Rectal smooth muscle tissue (tissue), 1 donor: ENCODE results near the gene BCL3.
"Not testable (repeated sequence)": the region's sequence is repeated elsewhere in the genome, so short reads cannot be mapped to it uniquely, and the experiment has no call there.

Source experiments
- H3K27ac ChIP-seq: one replicate; pipeline ENCODE4 v1.7.0; 2013; ENCODE audit warnings: low read depth, low read length, inconsistent platforms
- H3K27me3 ChIP-seq: one replicate; pipeline ENCODE4 v1.7.0; 2013; ENCODE audit warnings: low read length; ENCODE audit not compliant: control insufficient read depth, insufficient read depth
- H3K36me3 ChIP-seq: one replicate; pipeline ENCODE4 v1.7.0; 2013; ENCODE audit warnings: low read length; ENCODE audit not compliant: control insufficient read depth, insufficient read depth
- H3K4me1 ChIP-seq: one replicate; pipeline ENCODE4 v1.7.0; 2013; ENCODE audit warnings: low read length; ENCODE audit not compliant: control insufficient read depth, insufficient read depth
- H3K4me3 ChIP-seq: one replicate; pipeline ENCODE4 v1.7.0; 2013; ENCODE audit warnings: low read length
- H3K9ac ChIP-seq: one replicate; pipeline ENCODE4 v1.7.0; 2013; ENCODE audit warnings: low read length

The BCL3 gene

DNA sequence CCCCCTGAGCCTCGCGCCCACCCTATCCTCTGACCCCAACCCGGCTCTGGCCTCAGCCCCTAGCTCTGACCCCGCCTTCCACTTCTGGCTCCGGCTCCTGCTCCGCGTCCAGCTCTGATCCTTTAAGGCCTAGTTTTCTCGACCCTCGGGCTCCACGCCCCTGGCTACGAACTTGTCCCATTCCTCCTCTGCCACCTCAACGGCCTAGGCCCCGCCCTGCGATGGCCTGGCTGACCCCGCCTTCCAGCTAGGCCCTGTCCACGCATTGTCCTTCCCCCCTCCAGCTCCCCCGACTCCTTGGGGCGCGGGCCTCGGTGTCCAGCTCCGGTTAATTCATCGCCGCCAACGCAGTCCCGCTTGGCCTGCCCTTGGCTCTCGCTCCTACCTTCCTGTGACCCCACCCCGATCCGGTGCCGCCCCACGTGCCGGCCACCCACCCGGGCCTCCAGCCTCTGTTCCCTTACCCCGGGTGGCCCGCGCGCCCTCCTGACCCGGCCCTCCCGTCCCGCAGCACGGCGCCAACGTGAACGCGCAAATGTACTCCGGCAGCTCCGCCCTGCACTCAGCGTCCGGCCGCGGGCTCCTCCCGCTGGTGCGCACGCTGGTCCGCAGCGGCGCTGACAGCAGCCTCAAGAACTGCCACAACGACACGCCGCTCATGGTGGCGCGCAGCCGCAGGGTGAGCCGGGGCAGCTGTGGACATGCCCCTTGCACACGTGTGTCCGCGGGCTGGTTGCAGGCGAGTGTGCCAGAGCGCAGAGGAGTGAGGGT, 9.4 kb downstream of the BCL3 start:
- H3K4me3 ChIP-seq = peak overlapping the region; percentile 65
- H3K27me3 ChIP-seq = no peaks in the 10 kb centered on the region
- peak overlapping the region; percentile 85 for H3K27ac ChIP-seq
- peaks cover 17% of the 10 kb centered on the region for H3K36me3 ChIP-seq
- H3K4me1 ChIP-seq = peaks cover 22% of the 10 kb centered on the region
- H3K9ac ChIP-seq = no peak overlapping the region

DNA sequence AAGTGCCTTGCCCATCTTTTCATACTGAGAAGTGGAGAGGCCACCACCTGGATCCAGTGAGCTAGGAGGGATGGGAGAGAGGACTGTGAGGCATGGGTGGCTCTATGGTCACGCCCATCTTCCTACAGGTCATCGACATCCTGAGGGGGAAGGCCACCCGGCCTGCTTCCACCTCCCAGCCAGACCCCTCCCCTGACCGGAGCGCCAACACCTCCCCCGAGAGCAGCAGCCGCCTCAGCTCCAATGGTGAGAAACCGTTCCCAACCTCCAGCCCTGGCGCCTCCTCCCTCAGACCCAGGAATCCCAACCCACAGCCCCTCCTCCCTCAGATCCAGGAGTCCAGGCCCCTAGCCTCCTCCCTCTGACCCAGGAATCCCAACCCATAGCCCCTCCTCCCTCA, 10.1 kb downstream of the BCL3 start:
- Histone ChIP-seq H3K27ac (no peak overlapping the region), H3K36me3 (peaks cover 17% of the 10 kb centered on the region), H3K4me3 (peak overlapping the region; percentile 65), H3K9ac (no peak overlapping the region), H3K4me1 (peaks cover 20% of the 10 kb centered on the region), H3K27me3 (no peaks in the 10 kb centered on the region)

DNA sequence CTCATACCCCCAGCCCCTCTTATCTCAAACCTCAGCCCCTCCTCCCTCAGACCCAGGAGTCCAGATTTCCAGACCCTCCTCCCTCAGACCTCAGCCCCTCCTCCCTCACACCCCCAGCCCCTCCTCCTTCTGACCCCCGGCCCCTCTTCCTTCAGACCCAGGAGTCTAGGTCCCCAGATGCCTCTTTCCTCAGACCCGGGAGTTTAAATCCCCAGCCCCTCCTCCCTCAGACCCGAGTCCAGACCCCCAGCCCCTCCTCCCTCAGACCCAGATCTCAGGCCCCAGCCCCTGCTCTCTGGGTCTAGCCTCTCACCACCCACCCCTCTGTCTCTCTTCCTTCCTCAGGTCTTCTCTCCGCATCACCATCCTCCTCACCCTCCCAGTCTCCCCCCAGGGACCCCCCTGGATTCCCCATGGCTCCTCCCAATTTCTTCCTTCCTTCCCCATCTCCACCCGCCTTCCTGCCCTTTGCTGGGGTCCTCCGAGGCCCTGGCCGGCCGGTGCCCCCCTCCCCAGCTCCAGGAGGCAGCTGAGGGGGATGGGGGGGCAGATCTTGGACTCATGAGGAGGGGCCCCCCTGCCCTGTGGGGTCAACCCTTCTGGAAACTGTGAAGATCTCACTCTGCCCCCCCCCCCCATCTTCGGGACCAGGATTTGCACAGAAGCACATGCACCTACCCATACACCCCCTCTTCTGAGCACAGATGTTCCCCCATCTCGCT, 10.7 kb downstream of the BCL3 start:
- Histone ChIP-seq H3K9ac (no peak overlapping the region), H3K27me3 (no peaks in the 10 kb centered on the region), H3K36me3 (peaks cover 17% of the 10 kb centered on the region), H3K27ac (no peak overlapping the region), H3K4me1 (peaks cover 16% of the 10 kb centered on the region), H3K4me3 (no peak overlapping the region)

DNA sequence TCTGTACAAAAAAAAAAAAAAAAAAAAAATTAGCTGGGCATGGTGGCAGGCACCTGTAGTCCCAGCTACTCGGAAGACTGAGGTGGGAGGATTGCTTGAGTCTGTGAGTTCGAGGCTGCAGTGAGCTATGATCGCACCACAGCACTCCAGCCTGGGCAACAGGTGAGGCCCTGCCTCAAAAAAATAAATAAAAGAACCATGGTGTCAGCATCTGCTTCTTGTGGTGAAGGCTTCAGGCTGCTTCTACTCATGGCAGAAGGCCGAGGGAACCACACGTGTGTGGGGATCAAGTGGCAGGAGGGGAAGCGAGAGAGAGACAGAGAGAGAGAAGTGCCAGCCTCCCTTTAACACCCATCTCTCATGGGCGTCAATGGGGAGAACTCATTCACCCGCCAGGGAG, 13.5 kb downstream of the BCL3 start:
- Histone ChIP-seq H3K27ac (no peak overlapping the region), H3K9ac (no peak overlapping the region), H3K4me1 (peaks cover 4% of the 10 kb centered on the region), H3K4me3 (no peak overlapping the region), H3K27me3 (no peaks in the 10 kb centered on the region), H3K36me3 (peaks cover 14% of the 10 kb centered on the region)

DNA sequence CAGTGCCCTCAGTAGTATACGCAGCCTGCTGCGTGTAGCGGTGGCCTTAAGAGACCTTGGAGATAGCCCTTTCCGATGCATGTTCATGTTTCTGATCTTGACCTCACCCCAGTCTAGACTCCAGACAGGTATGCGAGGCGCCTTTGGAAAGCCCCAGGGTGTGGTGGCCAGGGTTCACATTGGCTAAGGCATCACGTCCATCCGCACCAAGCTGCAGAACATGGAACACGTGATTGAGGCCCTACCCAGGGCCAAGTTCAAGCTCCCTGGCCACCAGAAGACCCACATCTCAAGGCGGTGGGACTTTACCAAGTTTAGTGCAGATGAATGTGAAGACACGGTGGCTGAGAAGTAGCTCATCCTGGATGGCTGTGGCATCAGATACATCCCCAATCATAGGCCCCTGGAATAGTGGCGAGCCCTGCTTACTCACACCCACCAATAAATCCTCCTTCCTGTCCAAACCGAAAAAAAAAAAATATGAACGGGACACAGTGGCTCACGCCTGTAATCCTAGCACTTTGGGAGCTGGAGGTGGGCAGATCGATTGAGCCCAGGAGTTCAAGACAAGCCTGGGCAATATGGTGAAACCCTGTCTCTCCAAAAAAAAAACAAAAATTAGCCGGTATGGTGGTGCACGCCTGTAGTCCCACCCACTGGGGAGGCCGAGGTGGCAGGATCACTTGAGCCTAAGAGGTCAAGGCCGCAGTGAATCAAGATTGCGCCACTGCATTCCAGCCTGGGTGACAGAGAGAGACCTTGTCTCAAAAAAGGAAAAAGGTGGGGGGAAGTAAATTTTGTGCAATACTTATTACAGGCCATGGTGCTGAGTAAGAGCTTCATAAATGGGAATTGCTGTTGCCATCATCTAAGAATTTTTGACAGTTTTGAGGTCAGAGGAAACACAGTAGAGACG, 16.8 kb downstream of the BCL3 start:
- Histone ChIP-seq H3K36me3 (peaks cover 2% of the 10 kb centered on the region), H3K4me1 (no peaks in the 10 kb centered on the region), H3K4me3 (no peak overlapping the region), H3K9ac (no peak overlapping the region), H3K27ac (no peak overlapping the region), H3K27me3 (no peaks in the 10 kb centered on the region)

DNA sequence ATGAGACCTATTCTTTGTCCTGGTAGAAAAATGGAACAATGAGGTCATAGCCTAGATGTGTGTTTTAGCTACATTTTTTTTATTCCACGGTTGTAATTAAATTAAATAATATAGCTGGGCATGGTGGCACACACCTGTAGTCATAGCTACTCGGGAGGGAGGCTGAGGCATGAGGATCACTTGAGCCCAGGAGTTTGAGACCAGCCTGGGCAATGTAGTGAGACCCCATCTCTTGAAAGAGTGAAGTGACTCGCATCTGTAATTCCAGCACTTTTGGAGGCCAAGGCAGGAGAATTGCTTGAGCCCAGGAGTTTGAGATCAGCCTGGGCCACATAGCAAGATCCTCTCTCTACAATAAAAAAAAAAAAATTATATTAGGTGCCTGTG, 17.4 kb downstream of the BCL3 start:
- Histone ChIP-seq H3K27me3 (no peaks in the 10 kb centered on the region), H3K4me1 (no peaks in the 10 kb centered on the region), H3K27ac (no peak overlapping the region), H3K36me3 (no peaks in the 10 kb centered on the region), H3K9ac (no peak overlapping the region), H3K4me3 (no peak overlapping the region)

DNA sequence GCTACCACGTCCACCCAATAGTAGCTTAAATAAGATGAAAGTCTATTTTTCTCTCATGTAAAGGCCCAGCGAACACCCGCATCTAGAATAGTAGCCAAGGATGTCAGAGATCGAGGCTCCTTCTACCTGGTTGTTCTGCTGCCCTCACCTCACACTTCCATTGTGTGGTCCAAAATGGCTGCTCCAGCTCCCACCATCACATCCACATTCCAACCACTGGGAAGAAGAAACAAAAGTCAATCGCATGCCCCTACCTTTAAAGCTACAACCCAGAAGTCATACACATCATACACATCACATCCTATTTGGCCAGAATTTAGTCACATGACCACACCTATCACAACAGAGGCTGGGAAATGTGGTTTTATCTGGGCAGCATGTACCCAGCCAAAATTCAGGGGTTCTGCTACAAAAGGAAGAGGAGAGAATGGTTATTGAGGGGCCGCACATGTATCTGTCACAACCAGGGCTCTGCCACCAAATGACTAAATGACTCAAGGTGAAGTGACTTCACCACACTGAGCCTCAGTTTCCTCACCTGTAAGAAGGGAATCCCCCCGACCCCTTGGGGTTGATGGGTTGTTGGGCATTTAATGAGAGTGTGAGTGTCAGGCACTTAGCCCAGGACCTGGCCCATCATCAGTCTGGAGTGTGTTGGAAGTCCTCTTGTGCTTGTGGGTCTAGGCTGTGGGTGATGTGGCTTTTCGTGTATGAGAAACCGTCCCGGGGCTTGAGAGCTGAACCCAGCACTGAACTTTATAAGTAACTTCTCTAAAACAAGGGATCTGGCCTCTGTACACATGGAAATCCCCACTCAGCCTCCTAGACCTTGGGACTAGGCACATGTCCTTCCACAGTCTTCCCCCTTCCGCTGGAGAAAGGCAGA, 19.0 kb downstream of the BCL3 start:
- H3K36me3 ChIP-seq = no peaks in the 10 kb centered on the region
- no peak overlapping the region for H3K4me3 ChIP-seq
- no peaks in the 10 kb centered on the region for H3K27me3 ChIP-seq
- no peaks in the 10 kb centered on the region for H3K4me1 ChIP-seq
- H3K9ac ChIP-seq = no peak overlapping the region
- no peak overlapping the region for H3K27ac ChIP-seq

DNA sequence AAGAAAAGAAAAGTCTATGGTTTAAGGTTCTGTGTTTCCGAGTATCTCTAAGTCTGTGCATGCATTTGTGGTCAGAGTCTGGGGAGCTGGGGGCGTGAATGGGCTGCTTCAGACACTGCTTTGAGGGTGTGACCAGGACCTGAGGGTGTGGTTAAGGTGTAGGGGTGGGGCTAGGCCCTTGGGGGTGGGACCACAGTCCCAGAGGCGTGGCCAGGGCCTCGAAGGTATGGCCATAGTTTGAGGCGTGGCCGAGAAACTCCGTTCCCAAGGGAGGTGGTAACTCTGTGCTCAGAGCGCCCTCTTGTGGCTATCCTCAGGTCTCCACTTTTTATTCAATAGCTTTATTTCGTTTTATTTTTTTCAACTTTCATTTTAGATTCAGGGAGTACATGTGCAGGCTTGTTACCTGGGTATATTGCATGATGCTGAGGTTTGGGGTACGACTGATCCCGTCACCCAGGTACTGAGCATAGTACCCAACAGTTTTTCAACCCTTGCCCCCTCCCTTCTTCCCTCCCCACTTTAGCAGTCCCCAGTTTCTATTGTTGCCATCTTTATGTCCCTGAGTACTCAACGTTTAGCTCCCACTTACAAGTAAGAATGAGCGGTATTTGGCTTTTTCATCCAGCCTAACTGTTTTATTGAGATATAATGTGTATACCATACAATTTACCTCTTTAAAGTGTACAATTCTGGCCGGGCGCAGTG, 22.2 kb downstream of the BCL3 start:
- no peak overlapping the region for H3K9ac ChIP-seq
- H3K27me3 ChIP-seq = no peaks in the 10 kb centered on the region
- H3K4me1 ChIP-seq = no peaks in the 10 kb centered on the region
- H3K4me3 ChIP-seq = no peak overlapping the region
- no peaks in the 10 kb centered on the region for H3K36me3 ChIP-seq
- no peak overlapping the region for H3K27ac ChIP-seq

DNA sequence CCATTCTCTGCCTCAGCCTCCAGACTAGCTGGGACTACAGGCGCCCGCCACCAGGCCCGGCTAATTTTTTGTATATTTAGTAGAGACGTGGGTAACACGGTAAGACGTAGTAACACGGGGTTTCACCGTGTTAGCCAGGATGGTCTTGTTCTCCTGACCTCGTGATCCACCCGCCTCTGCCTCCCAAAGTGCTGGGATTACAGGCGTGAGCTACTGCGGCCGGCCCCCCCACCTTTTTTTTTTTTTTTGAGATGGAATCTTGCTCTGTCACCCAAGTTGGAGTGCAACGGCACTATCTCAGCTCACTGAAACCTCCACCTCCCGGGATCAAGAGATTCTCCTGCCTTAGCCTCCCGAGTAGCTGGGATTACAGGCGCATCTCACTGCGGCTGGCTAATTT, 23.6 kb downstream of the BCL3 start:
- not testable (repeated sequence) for H3K27ac ChIP-seq, H3K36me3 ChIP-seq, H3K9ac ChIP-seq, H3K27me3 ChIP-seq, H3K4me1 ChIP-seq, H3K4me3 ChIP-seq

DNA sequence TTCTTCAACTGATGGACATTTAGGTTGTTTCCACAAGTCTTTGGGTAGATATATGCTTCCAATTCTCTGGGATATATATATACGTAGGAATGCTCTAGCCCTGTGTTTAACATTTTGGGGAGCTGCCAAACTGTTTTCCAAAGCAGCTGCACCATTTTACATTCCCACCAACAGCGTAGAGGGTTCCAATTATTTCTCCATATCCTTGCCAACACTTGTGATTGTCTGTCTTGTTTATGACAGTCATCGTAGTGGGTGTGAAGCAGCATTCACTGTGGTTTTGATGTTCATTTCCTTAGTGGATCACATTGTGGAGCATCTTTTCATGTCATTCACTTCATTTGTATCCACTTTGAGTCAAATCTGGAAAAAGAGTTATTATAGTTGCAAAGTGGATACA, 24.5 kb downstream of the BCL3 start:
- Histone ChIP-seq H3K27ac (no peak overlapping the region), H3K4me3 (no peak overlapping the region), H3K9ac (no peak overlapping the region), H3K4me1 (no peaks in the 10 kb centered on the region), H3K27me3 (no peaks in the 10 kb centered on the region), H3K36me3 (no peaks in the 10 kb centered on the region)

DNA sequence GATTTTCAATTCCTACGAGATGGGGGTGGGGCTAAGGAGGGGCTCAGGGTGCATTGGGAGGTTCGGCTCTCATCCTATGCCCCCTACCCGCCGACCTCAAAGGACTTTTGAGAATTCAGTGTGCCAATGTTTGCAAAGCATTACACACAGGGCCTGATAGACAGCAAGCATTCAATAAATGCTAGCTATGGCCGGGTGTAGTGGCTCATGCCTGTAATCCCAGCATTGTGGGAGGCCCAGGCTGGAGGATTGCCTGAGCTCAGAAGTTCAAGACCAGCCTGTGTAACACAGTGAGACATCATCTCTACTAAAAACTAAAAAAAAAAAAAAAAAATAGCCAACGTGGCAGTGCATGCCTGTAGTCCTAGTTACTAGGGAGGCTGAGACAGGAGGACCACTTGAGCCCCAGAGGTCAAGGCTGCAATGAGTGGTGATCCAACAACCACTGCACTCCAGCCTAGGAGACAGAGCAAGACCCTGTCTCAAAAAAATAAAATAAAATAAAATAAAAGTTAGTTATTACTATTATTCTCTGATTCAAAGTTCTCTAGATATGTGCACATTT, 27.2 kb downstream of the BCL3 start:
- H3K27me3 ChIP-seq = no peaks in the 10 kb centered on the region
- no peaks in the 10 kb centered on the region for H3K4me1 ChIP-seq
- H3K4me3 ChIP-seq = no peak overlapping the region
- H3K27ac ChIP-seq = no peak overlapping the region
- H3K36me3 ChIP-seq = no peaks in the 10 kb centered on the region
- no peak overlapping the region for H3K9ac ChIP-seq
